Prostate gland (tissue), 2 donors: ENCODE measurements around the gene FNBP1.

ENCODE experiments used
- CTCF ChIP-seq, 4 experiments: fragments of 200-600 bp in 2 of 4; fragments of 450-650 bp in 2 of 4; sonication (generic) in 2 of 4; IDR thresholded peaks; 1 replicate in 3 of 4; 2 replicates in 1 of 4; pipeline ENCODE4 v1.5.1; 2016 to 2019; ENCODE audit warnings: antibody characterized with exemption in 4 of 4, mild to moderate bottlenecking in 2 of 4, moderate library complexity in 2 of 4
- POLR2A ChIP-seq: fragments of 450-650 bp; IDR thresholded peaks from one replicate; pipeline ENCODE4 v1.6.1; 2016; ENCODE audit warnings: antibody characterized with exemption, mild to moderate bottlenecking
- POLR2AphosphoS5 ChIP-seq: sonication (generic); formaldehyde crosslinking; IDR thresholded peaks from one replicate; pipeline ENCODE4 v1.6.1; 2017; ENCODE audit warnings: antibody characterized with exemption

- TF ChIP-seq CTCF (IDR thresholded peaks at IDR 0.05) (no peak), POLR2A (no peak), POLR2AphosphoS5 (no peak)
Measured at GRCh38 chr9:129867136-129868022, 175.6 kb downstream of the FNBP1 start.
